SJSA1 (cell line): ENCODE results near the gene RFX5. TPM values are rescaled to one million over a fixed set of nuclear protein-coding genes. Genes with fewer than 3 reads are reported as not detected.

Experiments used
- DNase-seq, 2 experiments: peaks; one replicate each; pipeline ENCODE4 v3.0.0-alpha.2; 2015 to 2020; ENCODE audit warnings: low spot score in 2 of 2, low read depth in 1 of 2
- H3K27ac ChIP-seq: fragments of 250-450 bp; sonication (Bioruptor Pico); 2 replicates; pipeline ENCODE4 v1.5.1; 2020; ENCODE audit warnings: mild to moderate bottlenecking, moderate library complexity
- H3K27me3 ChIP-seq: fragments of 250-450 bp; sonication (Bioruptor Pico); replicated peaks from 2 replicates; pipeline ENCODE4 v1.5.1; 2020; ENCODE audit warnings: mild to moderate bottlenecking, moderate library complexity
- H3K36me3 ChIP-seq: fragments of 250-450 bp; sonication (Bioruptor Pico); 2 replicates; pipeline ENCODE4 v1.5.1; 2020; ENCODE audit warnings: mild to moderate bottlenecking
- H3K4me1 ChIP-seq: fragments of 250-450 bp; sonication (Bioruptor Pico); replicated peaks from 2 replicates; pipeline ENCODE4 v1.6.1; 2021; ENCODE audit warnings: mild to moderate bottlenecking
- H3K4me3 ChIP-seq: fragments of 250-450 bp; sonication (Bioruptor Pico); 2 replicates; pipeline ENCODE4 v1.5.1; 2020; ENCODE audit warnings: mild to moderate bottlenecking
- H3K9me3 ChIP-seq: fragments of 250-450 bp; sonication (Bioruptor Pico); replicated peaks from 2 replicates; pipeline ENCODE4 v1.5.1; 2020; ENCODE audit warnings: mild to moderate bottlenecking
- total RNA-seq: library from RNA; depleted of rRNA; stranded (reverse); fragments of >200 nt; shearing (Covaris generic); gene quantifications from 2 replicates; pipeline ENCODE4 v1.2.3, GENCODE V29; 2014

Gene RFX5
- total RNA-seq, 1 experiment from 2014 or later, result 46.9 TPM

DNA sequence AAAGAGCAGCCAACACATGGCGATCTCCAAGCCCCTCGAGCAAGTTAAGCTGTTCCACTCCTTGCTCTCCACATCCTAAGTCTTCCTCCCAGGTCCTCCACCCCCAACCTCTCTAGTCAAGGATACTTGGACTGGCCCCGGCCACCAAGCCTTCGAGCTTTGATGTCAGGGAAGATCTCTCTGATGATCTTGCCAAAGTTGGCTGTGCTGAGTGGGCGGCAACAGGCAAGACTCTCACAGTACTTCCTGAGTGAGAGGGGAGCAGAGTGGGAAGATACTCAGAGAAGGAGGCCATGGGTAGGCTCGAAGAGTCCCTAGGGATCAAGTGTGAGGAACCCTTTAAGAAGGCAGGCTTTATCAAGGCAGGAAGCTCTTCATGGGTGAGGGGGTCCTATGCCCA, 2.8 kb downstream of the RFX5 start:
- DNase-seq, result no peak
- Histone ChIP-seq H3K27ac (no peak overlapping the region), H3K4me1 (peaks cover 19% of the 10 kb centered on the region), H3K4me3 (no peak overlapping the region), H3K27me3 (no peaks in the 10 kb centered on the region), H3K9me3 (no peaks in the 10 kb centered on the region), H3K36me3 (peaks cover 30% of the 10 kb centered on the region)

DNA sequence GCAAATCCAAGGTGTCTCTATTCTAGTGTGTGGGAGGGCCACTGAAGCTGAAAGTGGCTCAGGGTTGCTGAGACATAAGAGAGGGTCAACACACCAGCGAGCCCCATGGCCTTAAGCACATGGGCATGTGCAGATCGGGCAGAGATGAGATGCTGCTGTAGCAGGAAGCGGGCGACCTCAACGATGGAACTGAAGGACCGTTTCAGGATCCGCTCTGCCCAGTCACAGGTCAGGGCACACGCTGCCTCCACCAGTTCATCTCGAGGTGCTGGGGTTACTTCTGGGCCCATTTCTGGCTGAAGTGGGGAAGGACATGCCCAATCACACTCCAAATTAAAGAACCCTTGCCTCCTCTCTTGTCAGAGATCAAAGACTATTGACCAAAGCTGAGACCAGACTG, 3.5 kb downstream of the RFX5 start:
- H3K4me1 ChIP-seq, result peaks cover 19% of the 10 kb centered on the region
- H3K4me3 ChIP-seq, result no peak overlapping the region
- H3K36me3 ChIP-seq, result peaks cover 30% of the 10 kb centered on the region
- no peak overlapping the region for H3K27ac ChIP-seq
- no peaks in the 10 kb centered on the region for H3K27me3 ChIP-seq
- DNase-seq, result no peak
- H3K9me3 ChIP-seq, result no peaks in the 10 kb centered on the region

- Histone ChIP-seq H3K4me3 (no peak overlapping the region), H3K9me3 (no peaks in the 10 kb centered on the region), H3K27me3 (no peaks in the 10 kb centered on the region), H3K4me1 (peaks cover 13% of the 10 kb centered on the region), H3K27ac (no peak overlapping the region), H3K36me3 (peaks cover 30% of the 10 kb centered on the region)
- no peak for DNase-seq
Observed at GRCh38 chr1:151342569-151342968, 4.5 kb downstream of the RFX5 start.

GRCh38 chr1:151342021-151342420, 5.0 kb downstream of the RFX5 start:
- no peak overlapping the region for H3K27ac ChIP-seq
- peaks cover 11% of the 10 kb centered on the region for H3K4me1 ChIP-seq
- H3K27me3 ChIP-seq, result no peaks in the 10 kb centered on the region
- H3K9me3 ChIP-seq, result no peaks in the 10 kb centered on the region
- DNase-seq, result no peak
- H3K4me3 ChIP-seq, result no peak overlapping the region
- peaks cover 30% of the 10 kb centered on the region for H3K36me3 ChIP-seq

- no peak overlapping the region for H3K27ac ChIP-seq
- DNase-seq, result peak; percentile 77 to 78
- peaks cover 29% of the 10 kb centered on the region for H3K36me3 ChIP-seq
- H3K4me1 ChIP-seq, result peaks cover 7% of the 10 kb centered on the region
- H3K9me3 ChIP-seq, result no peaks in the 10 kb centered on the region
- H3K4me3 ChIP-seq, result no peak overlapping the region
- no peaks in the 10 kb centered on the region for H3K27me3 ChIP-seq
Observed at GRCh38 chr1:151340870-151341754, 5.9 kb downstream of the RFX5 start.

DNA sequence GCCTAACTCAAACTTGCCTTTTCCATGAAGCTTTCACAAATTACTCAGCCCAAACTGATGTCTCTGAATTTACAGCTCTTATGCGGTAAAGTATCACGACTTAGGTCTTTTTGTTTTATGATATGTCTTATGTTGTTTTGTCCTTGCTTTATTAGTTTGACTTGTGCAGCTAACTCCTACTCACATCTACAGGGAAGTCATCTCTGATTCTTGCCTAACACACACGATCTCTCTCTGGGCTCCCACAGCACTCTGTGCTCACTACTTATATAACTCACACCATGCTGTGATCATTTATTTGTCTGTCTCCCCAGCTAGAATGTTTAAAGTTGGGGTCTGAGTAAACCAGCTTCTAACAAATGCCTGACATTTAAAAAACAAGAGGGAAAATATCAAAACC, 10.5 kb downstream of the RFX5 start:
- Histone ChIP-seq H3K27ac (no peak overlapping the region), H3K4me3 (no peak overlapping the region), H3K36me3 (no peaks in the 10 kb centered on the region), H3K9me3 (no peaks in the 10 kb centered on the region), H3K4me1 (peaks cover 4% of the 10 kb centered on the region), H3K27me3 (no peaks in the 10 kb centered on the region)
- no peak for DNase-seq

DNA sequence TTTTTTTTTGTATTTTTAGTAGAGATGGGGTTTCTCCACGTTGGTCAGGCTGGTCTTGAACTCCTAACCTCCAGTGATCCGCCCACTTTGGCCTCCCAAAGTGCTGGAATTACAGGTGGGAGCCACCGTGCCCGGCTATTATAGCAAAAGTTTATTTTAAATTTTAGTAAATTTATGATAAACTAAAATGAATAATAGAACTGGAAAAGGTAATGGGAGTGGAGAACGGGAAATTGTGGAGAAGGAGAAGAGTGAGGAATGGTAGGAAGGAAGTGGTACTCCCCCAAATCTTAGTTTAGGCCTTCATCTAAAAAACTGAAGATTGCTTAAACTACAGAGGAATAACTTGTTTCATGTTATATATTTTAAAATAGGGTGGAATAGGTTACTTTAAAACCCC, 12.2 kb downstream of the RFX5 start:
- Histone ChIP-seq H3K4me1 (no peaks in the 10 kb centered on the region), H3K27me3 (no peaks in the 10 kb centered on the region), H3K36me3 (no peaks in the 10 kb centered on the region), H3K9me3 (no peaks in the 10 kb centered on the region), H3K27ac (no peak overlapping the region), H3K4me3 (no peak overlapping the region)
- no peak for DNase-seq

GRCh38 chr1:151327903-151328674, 19.0 kb downstream of the RFX5 start:
- Histone ChIP-seq H3K27ac (peak overlapping the region; percentile 98), H3K4me3 (peak overlapping the region; percentile 55), H3K9me3 (no peaks in the 10 kb centered on the region), H3K27me3 (no peaks in the 10 kb centered on the region), H3K36me3 (peaks cover 34% of the 10 kb centered on the region), H3K4me1 (peaks cover 34% of the 10 kb centered on the region)
- no peak for DNase-seq

DNA sequence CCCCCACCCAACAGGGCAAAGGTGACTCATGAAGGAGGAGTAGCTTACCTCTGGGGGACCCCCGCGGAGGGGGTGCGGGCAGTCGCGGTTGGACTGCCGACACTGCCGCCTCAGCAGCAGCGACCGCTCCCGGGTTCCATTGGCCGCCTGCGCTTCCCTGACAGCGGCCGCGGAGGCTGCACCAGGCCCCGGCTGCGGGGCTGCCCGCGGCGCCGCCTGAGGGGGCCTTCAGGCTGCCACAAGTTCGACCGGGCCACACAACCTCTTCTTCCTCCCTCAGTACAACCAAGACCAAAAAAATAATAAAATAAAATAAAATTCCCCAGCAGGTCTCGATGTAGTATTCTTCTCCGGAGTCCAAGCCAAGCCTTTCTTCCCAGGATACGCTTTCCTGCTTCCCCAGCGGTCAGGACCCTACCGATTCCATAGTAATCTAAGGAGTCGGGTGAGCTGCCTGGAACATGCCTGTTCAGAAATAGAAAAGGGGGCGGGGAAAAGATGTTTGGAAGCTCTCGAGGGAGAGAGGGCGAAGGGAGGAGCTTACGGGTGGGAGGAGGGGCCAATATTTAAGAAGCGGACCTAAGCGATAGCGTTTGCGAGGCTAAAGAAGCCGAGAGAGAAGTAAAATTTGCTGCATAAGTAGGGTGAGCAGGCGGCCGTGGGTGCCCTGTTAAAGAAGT, 19.7 kb downstream of the RFX5 start, which contains the start of gene PI4KB:
Gene PI4KB (minus strand): TSS at position 194 of the 680 bp plus-strand sequence. CDS start 10,935 bp downstream, outside the sequence.
- Histone ChIP-seq H3K4me1 (peaks cover 34% of the 10 kb centered on the region), H3K27ac (peak within 1 kb of the TSS; percentile 98), H3K4me3 (peak within 1 kb of the TSS; percentile 55), H3K9me3 (no peaks in the 10 kb centered on the region), H3K27me3 (no peaks in the 10 kb centered on the region), H3K36me3 (peaks cover 41% of the 10 kb centered on the region)
- peak; percentile 96 to 99 for DNase-seq

- peak overlapping the region; percentile 55 for H3K4me3 ChIP-seq
- no peaks in the 10 kb centered on the region for H3K27me3 ChIP-seq
- no peaks in the 10 kb centered on the region for H3K9me3 ChIP-seq
- peaks cover 34% of the 10 kb centered on the region for H3K4me1 ChIP-seq
- H3K36me3 ChIP-seq, result peaks cover 47% of the 10 kb centered on the region
- H3K27ac ChIP-seq, result peak overlapping the region; percentile 98
- peak; percentile 60 to 66 for DNase-seq
Observed at GRCh38 chr1:151326619-151327222, 20.3 kb downstream of the RFX5 start.

DNA sequence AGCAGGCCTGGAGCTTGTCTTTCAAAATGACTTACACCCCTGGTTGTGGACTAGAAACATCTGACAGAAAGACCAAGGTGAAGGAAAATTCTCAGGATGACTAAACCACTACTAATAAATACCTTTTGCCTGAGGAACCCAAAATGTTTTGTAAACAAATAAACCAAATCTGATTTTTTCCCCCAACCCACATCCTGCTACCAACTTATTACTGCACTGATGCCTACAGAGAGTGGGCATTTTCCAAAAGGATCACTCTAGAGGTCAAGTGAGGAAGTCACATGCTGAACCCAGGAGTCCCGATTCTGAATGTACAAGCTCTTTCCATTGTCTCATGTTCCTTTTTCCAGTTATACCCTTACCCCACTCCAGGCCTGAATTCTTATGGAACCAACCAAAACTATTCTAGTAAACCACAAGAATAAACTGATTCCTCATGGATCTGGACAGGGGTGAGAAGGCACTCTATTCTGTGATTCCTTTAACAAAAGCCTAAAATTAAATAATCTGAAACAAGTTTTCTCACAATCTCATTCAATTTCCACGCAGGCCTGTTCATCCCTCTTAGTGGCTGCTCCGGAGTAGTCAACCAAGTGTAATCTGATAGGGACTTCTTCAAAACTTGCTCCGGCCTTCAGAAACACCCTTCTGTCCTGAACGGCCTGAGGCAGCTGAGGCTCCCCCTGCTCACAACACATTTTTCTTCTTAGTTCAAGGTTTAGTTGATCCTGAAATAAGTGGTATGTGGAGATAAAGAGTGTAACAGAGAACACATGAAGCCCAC, 21.2 kb downstream of the RFX5 start:
- Histone ChIP-seq H3K36me3 (peaks cover 51% of the 10 kb centered on the region), H3K27me3 (no peaks in the 10 kb centered on the region), H3K4me1 (peaks cover 34% of the 10 kb centered on the region), H3K9me3 (no peaks in the 10 kb centered on the region), H3K4me3 (peak overlapping the region; percentile 55), H3K27ac (peak overlapping the region; percentile 98)
- DNase-seq, result peak; percentile 55 to 73

- Histone ChIP-seq H3K4me1 (peaks cover 34% of the 10 kb centered on the region), H3K36me3 (peaks cover 57% of the 10 kb centered on the region), H3K9me3 (no peaks in the 10 kb centered on the region), H3K4me3 (peak overlapping the region; percentile 55; the same call in 1 of the 2 replicates), H3K27me3 (no peaks in the 10 kb centered on the region), H3K27ac (peak overlapping the region; percentile 98)
- no peak for DNase-seq
Observed at GRCh38 chr1:151325231-151325630, 21.8 kb downstream of the RFX5 start.
